Measurements from ENCODE around the gene CAST.

- TF ChIP-seq PBX3 (CRISPR knock-in tag; IDR thresholded peaks at IDR 0.05), result no peak
- no peak for TF ChIP-seq GLI4 (tag by site-specific recombination; IDR thresholded peaks at IDR 0.05)
- TF ChIP-seq CTCF (tag by site-specific recombination; IDR thresholded peaks at IDR 0.05), result no peak; the same call in 1 of the 2 replicates
- no peak for TF ChIP-seq REST (tag by site-specific recombination; IDR thresholded peaks at IDR 0.05)
- no peak for TF ChIP-seq ZBTB26 (tag by site-specific recombination; optimal IDR thresholded peaks at IDR 0.05)
- no peak for TF ChIP-seq ZNF707 (tag by site-specific recombination; IDR thresholded peaks at IDR 0.05)
- TF ChIP-seq ZNF274 (IDR thresholded peaks at IDR 0.05; ENCODE audit: low read length), result no peak
- TF ChIP-seq ZNF274 (tag by site-specific recombination; IDR thresholded peaks at IDR 0.05; ENCODE audit: borderline replicate concordance), result no peak
- no peak for TF ChIP-seq ZBTB49 (tag by site-specific recombination; IDR thresholded peaks at IDR 0.05; ENCODE audit: low read depth)
- no peak for TF ChIP-seq ZBTB1 (tag by site-specific recombination; IDR thresholded peaks at IDR 0.05)
- no peak for TF ChIP-seq ZBTB8A (tag by site-specific recombination; IDR thresholded peaks at IDR 0.05)
- TF ChIP-seq YY1 (tag by site-specific recombination; IDR thresholded peaks at IDR 0.05), result no peak
- no peak for TF ChIP-seq ZNF571 (tag by site-specific recombination; IDR thresholded peaks at IDR 0.05)
These were observed 25.8 kb downstream of the CAST start for GRCh38 chr5:96687812-96688453.

Data from HEK293 (cell line).